ENCODE measurements around the gene KLHL33. TPM values are rescaled to one million over a fixed set of nuclear protein-coding genes. Genes with fewer than 3 reads are reported as not detected.

The KLHL33 gene
- under 1 TPM; 0.44 to 0.59 TPM for total RNA-seq

- H3K27ac Mint-ChIP-seq, result no peak within 1 kb of the TSS
- ATAC-seq, result no peak
- no peak for DNase-seq
- H3K4me3 Mint-ChIP-seq, result no peak within 1 kb of the TSS
- H3K9me3 Mint-ChIP-seq (ENCODE audit: low read depth), result no peaks in the 10 kb centered on the region
- no peaks in the 10 kb centered on the region for H3K27me3 Mint-ChIP-seq
- H3K4me1 Mint-ChIP-seq, result peaks cover 6% of the 10 kb centered on the region
- H3K36me3 Mint-ChIP-seq, result no peaks in the 10 kb centered on the region
- CTCF ChIA-PET, result interaction anchor here (1.3 kb wide), 1 partner anchor 20 kb away, joined by 4 read pairs; no protein-coding TSS in a partner anchor
Measured at GRCh38 chr14:20435582-20436362, at the start of gene KLHL33. KLHL33 (minus strand) TSS chr14:20436166; CDS start chr14:20435811, 355 bp downstream.

GRCh38 chr14:20482382-20482781 lies 46.4 kb upstream of the KLHL33 start:
- DNase-seq (no peak), ATAC-seq (no peak)
- no peak overlapping the region for H3K27ac Mint-ChIP-seq
- no peak overlapping the region for H3K4me3 Mint-ChIP-seq
- CTCF ChIA-PET, result no interaction called here
- H3K27me3 Mint-ChIP-seq, result no peaks in the 10 kb centered on the region
- H3K9me3 Mint-ChIP-seq (ENCODE audit: low read depth), result no peaks in the 10 kb centered on the region
- peaks cover 20% of the 10 kb centered on the region for H3K4me1 Mint-ChIP-seq
- peaks cover 21% of the 10 kb centered on the region for H3K36me3 Mint-ChIP-seq

GRCh38 chr14:20478894-20479293 lies 42.9 kb upstream of the KLHL33 start:
- H3K27me3 Mint-ChIP-seq, result no peaks in the 10 kb centered on the region
- H3K27ac Mint-ChIP-seq, result no peak overlapping the region
- H3K9me3 Mint-ChIP-seq (ENCODE audit: low read depth), result no peaks in the 10 kb centered on the region
- peaks cover 56% of the 10 kb centered on the region for H3K36me3 Mint-ChIP-seq
- H3K4me3 Mint-ChIP-seq, result no peak overlapping the region
- no peak for ATAC-seq
- H3K4me1 Mint-ChIP-seq, result peaks cover 42% of the 10 kb centered on the region
- CTCF ChIA-PET, result interaction anchor here (0.7 to 1.6 kb wide), 4 partner anchors 8 to 65 kb away, joined by 3 read pairs; partner anchors contain the start of gene TEP1
- no peak for DNase-seq

- no peaks in the 10 kb centered on the region for H3K9me3 Mint-ChIP-seq (ENCODE audit: low read depth)
- peaks cover 68% of the 10 kb centered on the region for H3K36me3 Mint-ChIP-seq
- ATAC-seq (peak; percentile 45), DNase-seq (peak; percentile 56)
- CTCF ChIA-PET, result interaction anchor here (1.3 to 2.4 kb wide), 4 partner anchors 10 to 64 kb away, joined by 3 to 7 read pairs (median 4); partner anchors contain the start of gene TEP1
- no peaks in the 10 kb centered on the region for H3K27me3 Mint-ChIP-seq
- H3K4me3 Mint-ChIP-seq, result peak overlapping the region; percentile 43
- peak overlapping the region; percentile 90 for H3K27ac Mint-ChIP-seq
- H3K4me1 Mint-ChIP-seq, result peaks cover 53% of the 10 kb centered on the region
Measured at GRCh38 chr14:20477211-20477876, 41.4 kb upstream of the KLHL33 start.

- DNase-seq (no peak), ATAC-seq (no peak)
- no peaks in the 10 kb centered on the region for H3K27me3 Mint-ChIP-seq
- H3K9me3 Mint-ChIP-seq (ENCODE audit: low read depth), result no peaks in the 10 kb centered on the region
- CTCF ChIA-PET, result interaction anchor here (1.4 to 2.4 kb wide), 2 partner anchors 11 to 61 kb away, joined by 4 to 7 read pairs; no protein-coding TSS in a partner anchor
- H3K4me3 Mint-ChIP-seq, result peak overlapping the region; percentile 43
- H3K4me1 Mint-ChIP-seq, result peaks cover 59% of the 10 kb centered on the region
- H3K36me3 Mint-ChIP-seq, result peaks cover 74% of the 10 kb centered on the region
- H3K27ac Mint-ChIP-seq, result peak overlapping the region; percentile 90
Measured at GRCh38 chr14:20476776-20477175, 40.8 kb upstream of the KLHL33 start.

- no peak for DNase-seq
- Mint-ChIP-seq H3K4me1 (peaks cover 74% of the 10 kb centered on the region), H3K36me3 (peaks cover 71% of the 10 kb centered on the region), H3K27ac (peak overlapping the region; percentile 54), H3K27me3 (no peaks in the 10 kb centered on the region), H3K4me3 (peak overlapping the region; percentile 98), H3K9me3 (ENCODE audit: low read depth) (no peaks in the 10 kb centered on the region)
- no peak for ATAC-seq
- CTCF ChIA-PET, result interaction anchor here (0.9 to 1.5 kb wide), 5 partner anchors 9 to 57 kb away, joined by 3 to 4 read pairs (median 3); partner anchors contain the start of gene PIP4P1
Measured at GRCh38 chr14:20472536-20473169, 36.7 kb upstream of the KLHL33 start.

- peaks cover 50% of the 10 kb centered on the region for H3K36me3 Mint-ChIP-seq
Measured at GRCh38 chr14:20470603-20470901, 34.6 kb upstream of the KLHL33 start.

GRCh38 chr14:20469890-20470602 lies 34.1 kb upstream of the KLHL33 start:
- Mint-ChIP-seq H3K27ac (peak overlapping the region; percentile 98), H3K9me3 (ENCODE audit: low read depth) (no peaks in the 10 kb centered on the region), H3K36me3 (peaks cover 45% of the 10 kb centered on the region), H3K4me1 (peaks cover 48% of the 10 kb centered on the region), H3K27me3 (no peaks in the 10 kb centered on the region), H3K4me3 (peak overlapping the region; percentile 98)
- peak; percentile 26 for ATAC-seq
- DNase-seq, result peak; percentile 75
- CTCF ChIA-PET, result interaction anchor here (0.7 to 2.6 kb wide), 9 partner anchors 9 to 212 kb away, joined by 3 to 10 read pairs (median 4); partner anchors contain the start of genes APEX1, OSGEP and PARP2

More at GRCh38 chr14:20470603-20470901, 34.6 kb upstream of the KLHL33 start:
- DNase-seq (no peak), ATAC-seq (no peak)
- H3K4me1 Mint-ChIP-seq, result peaks cover 53% of the 10 kb centered on the region
- H3K27me3 Mint-ChIP-seq, result no peaks in the 10 kb centered on the region
- H3K9me3 Mint-ChIP-seq (ENCODE audit: low read depth), result no peaks in the 10 kb centered on the region
- CTCF ChIA-PET, result interaction anchor here (1.3 to 2.6 kb wide), 5 partner anchors 15 to 211 kb away, joined by 4 to 10 read pairs (median 5); partner anchors contain the start of genes APEX1 and OSGEP
- H3K27ac Mint-ChIP-seq, result peak overlapping the region; percentile 98
- peak overlapping the region; percentile 98 for H3K4me3 Mint-ChIP-seq

- Mint-ChIP-seq H3K9me3 (ENCODE audit: low read depth) (no peaks in the 10 kb centered on the region), H3K4me1 (peaks cover 41% of the 10 kb centered on the region), H3K36me3 (peaks cover 38% of the 10 kb centered on the region), H3K27me3 (no peaks in the 10 kb centered on the region), H3K27ac (peak within 1 kb of the TSS; percentile 98), H3K4me3 (peak within 1 kb of the TSS; percentile 98)
- DNase-seq (peak; percentile 94), ATAC-seq (peak; percentile 93)
- CTCF ChIA-PET, result interaction anchor here (0.7 to 2.6 kb wide), 7 partner anchors 9 to 212 kb away, joined by 3 to 10 read pairs (median 4); partner anchors contain the start of gene PARP2
Measured at GRCh38 chr14:20469242-20469889, 33.4 kb upstream of the KLHL33 start, which contains the start of gene PNP. PNP (plus strand) TSS chr14:20469406; CDS start chr14:20469525, 119 bp downstream.

GRCh38 chr14:20468764-20469241 lies 32.8 kb upstream of the KLHL33 start:
- Mint-ChIP-seq H3K27ac (peak overlapping the region; percentile 98), H3K4me1 (peaks cover 35% of the 10 kb centered on the region), H3K36me3 (peaks cover 33% of the 10 kb centered on the region), H3K4me3 (peak overlapping the region; percentile 98), H3K27me3 (no peaks in the 10 kb centered on the region), H3K9me3 (ENCODE audit: low read depth) (no peaks in the 10 kb centered on the region)
- CTCF ChIA-PET, result interaction anchor here (1.3 to 2.6 kb wide), 2 partner anchors 53 to 139 kb away, joined by 4 to 10 read pairs; no protein-coding TSS in a partner anchor
- no peak for DNase-seq
- ATAC-seq, result no peak

GRCh38 chr14:20461225-20462141 lies 25.5 kb upstream of the KLHL33 start, which contains the start of gene PIP4P1:
PIP4P1 (minus strand) TSS chr14:20461434; CDS start chr14:20461325, 109 bp downstream.
- peak; percentile 96 for ATAC-seq
- H3K9me3 Mint-ChIP-seq (ENCODE audit: low read depth), result no peaks in the 10 kb centered on the region
- peak within 1 kb of the TSS; percentile 94 for H3K27ac Mint-ChIP-seq
- peaks cover 33% of the 10 kb centered on the region for H3K4me1 Mint-ChIP-seq
- H3K4me3 Mint-ChIP-seq, result peak within 1 kb of the TSS; percentile 92
- peaks cover 36% of the 10 kb centered on the region for H3K36me3 Mint-ChIP-seq
- H3K27me3 Mint-ChIP-seq, result no peaks in the 10 kb centered on the region
- peak; percentile 100 for DNase-seq
- CTCF ChIA-PET, result interaction anchor here (0.8 to 3.2 kb wide), 13 partner anchors 10 to 642 kb away, joined by 3 to 15 read pairs (median 3); partner anchors contain the start of genes PARP2 and TEP1

Measured in activated CD8-positive, alpha-beta memory T cell treated with anti-CD3 and anti-CD28 coated beads, Interleukin-2, amount 10 ng/mL, durations not matched to agents 7 days and 5 days (primary cell).